ENCODE measurements around the gene IQGAP3. TPM values are rescaled to one million over a fixed set of nuclear protein-coding genes. Genes with fewer than 3 reads are reported as not detected.
A peak's percentile ranks its signal among the peaks of the same experiment; 100 is the strongest.

The IQGAP3 gene
- total and polyA plus RNA-seq, 7 experiments from 2014 or later: 0.24 to 14.4 TPM; not detected in 5

- no peaks in the 10 kb centered on the region for H3K9me3 Mint-ChIP-seq
- H3K4me1 Mint-ChIP-seq: peaks cover 6 to 39% (median 33%) of the 10 kb centered on the region in 7 donors
- no peak overlapping the region for H3K27ac ChIP-seq (ENCODE audit: low read depth, low read length)
- no peak for DNase-seq
- intact Hi-C loops (cut with micrococcal nuclease): no loop called here
- no peak overlapping the region for H3K4me3 ChIP-seq (ENCODE audit: low read length)
- H3K27me3 Mint-ChIP-seq: no peaks in the 10 kb centered on the region
- no peaks in the 10 kb centered on the region for H3K27me3 ChIP-seq (ENCODE audit: control insufficient read depth in 2 of 2, insufficient read depth in 2 of 2, low read length in 2 of 2)
- no peak overlapping the region for H3K4me3 Mint-ChIP-seq
- no peak for ATAC-seq
- no peaks in the 10 kb centered on the region for H3K9me3 ChIP-seq (ENCODE audit: control insufficient read depth in 2 of 3, low read length in 3 of 3)
- peaks cover 16 to 24% of the 10 kb centered on the region in 2 donors for H3K4me1 ChIP-seq (ENCODE audit: control insufficient read depth in 2 of 2, insufficient read depth in 2 of 2, low read length in 2 of 2)
- H3K36me3 Mint-ChIP-seq: peaks cover 0 to 6% (median 0%) of the 10 kb centered on the region in 5 donors
- ChIA-PET CTCF (interaction anchor here (0.7 to 2.7 kb wide), 5 partner anchors 9 to 201 kb away, joined by 3 to 13 read pairs (median 3); no protein-coding TSS in a partner anchor), POLR2A (interaction anchor here (1.1 to 1.9 kb wide), 2 partner anchors 22 to 86 kb away, joined by 4 to 6 read pairs; no protein-coding TSS in a partner anchor)
- H3K36me3 ChIP-seq (ENCODE audit: control insufficient read depth in 2 of 3, insufficient read depth in 3 of 3, low read length in 3 of 3): no peaks in the 10 kb centered on the region
- no peak overlapping the region for H3K27ac Mint-ChIP-seq
Measured at GRCh38 chr1:156586892-156587477, 14.6 kb upstream of the IQGAP3 start.

GRCh38 chr1:156586323-156586722, 14.0 kb upstream of the IQGAP3 start:
- Histone ChIP-seq H3K9me3 (ENCODE audit: control insufficient read depth in 2 of 3, low read length in 3 of 3) (no peaks in the 10 kb centered on the region), H3K27ac (ENCODE audit: low read depth, low read length) (no peak overlapping the region), H3K36me3 (ENCODE audit: control insufficient read depth in 2 of 3, insufficient read depth in 3 of 3, low read length in 3 of 3) (no peaks in the 10 kb centered on the region), H3K4me1 (ENCODE audit: control insufficient read depth in 2 of 2, insufficient read depth in 2 of 2, low read length in 2 of 2) (peaks cover 15 to 30% of the 10 kb centered on the region in 2 donors), H3K4me3 (ENCODE audit: low read length) (no peak overlapping the region), H3K27me3 (ENCODE audit: control insufficient read depth in 2 of 2, insufficient read depth in 2 of 2, low read length in 2 of 2) (no peaks in the 10 kb centered on the region)
- H3K9me3 Mint-ChIP-seq: no peaks in the 10 kb centered on the region
- H3K36me3 Mint-ChIP-seq: peaks cover 0 to 6% (median 0%) of the 10 kb centered on the region in 5 donors
- no peak overlapping the region for H3K4me3 Mint-ChIP-seq
- intact Hi-C loops (cut with micrococcal nuclease): no loop called here
- no peak for ATAC-seq
- no peak overlapping the region for H3K27ac Mint-ChIP-seq
- H3K4me1 Mint-ChIP-seq: peaks cover 6 to 43% (median 35%) of the 10 kb centered on the region in 7 donors
- ChIA-PET CTCF (interaction anchor here (0.8 to 2.7 kb wide), 4 partner anchors 8 to 106 kb away, joined by 3 to 13 read pairs (median 3); no protein-coding TSS in a partner anchor), POLR2A (interaction anchor here (1.1 to 1.9 kb wide), 3 partner anchors 15 to 85 kb away, joined by 4 to 6 read pairs (median 5); partner anchors contain the start of gene GPATCH4)
- H3K27me3 Mint-ChIP-seq: no peaks in the 10 kb centered on the region
- no peak for DNase-seq

GRCh38 chr1:156584813-156585212, 12.4 kb upstream of the IQGAP3 start:
- no peak for DNase-seq
- Mint-ChIP-seq H3K4me3 (no peak overlapping the region), H3K4me1 (peaks cover 6 to 40% (median 29%) of the 10 kb centered on the region in 7 donors), H3K27ac (peak overlapping the region in 1 of 9 donors; percentile 26), H3K9me3 (no peaks in the 10 kb centered on the region), H3K36me3 (peaks cover 0 to 6% (median 1%) of the 10 kb centered on the region in 5 donors), H3K27me3 (no peaks in the 10 kb centered on the region)
- CTCF ChIA-PET: interaction anchor here (1.0 to 1.7 kb wide), 3 partner anchors 24 to 199 kb away, joined by 3 to 7 read pairs (median 4); no protein-coding TSS in a partner anchor
- Histone ChIP-seq H3K27ac (ENCODE audit: low read depth, low read length) (no peak overlapping the region), H3K4me3 (ENCODE audit: low read length) (no peak overlapping the region), H3K9me3 (ENCODE audit: control insufficient read depth in 2 of 3, low read length in 3 of 3) (no peaks in the 10 kb centered on the region), H3K4me1 (ENCODE audit: control insufficient read depth in 2 of 2, insufficient read depth in 2 of 2, low read length in 2 of 2) (peaks cover 15 to 25% of the 10 kb centered on the region in 2 donors), H3K36me3 (ENCODE audit: control insufficient read depth in 2 of 3, insufficient read depth in 3 of 3, low read length in 3 of 3) (no peaks in the 10 kb centered on the region), H3K27me3 (ENCODE audit: control insufficient read depth in 2 of 2, insufficient read depth in 2 of 2, low read length in 2 of 2) (no peaks in the 10 kb centered on the region)
- POLR2A ChIA-PET: no interaction called here
- intact Hi-C loops (cut with micrococcal nuclease): loop anchor here (1.0 to 2.0 kb wide), 5 partner anchors 16 to 200 kb away; partner anchors contain the start of gene GPATCH4 (in 1 of the 2)
- no peak for ATAC-seq

GRCh38 chr1:156583821-156584622, 11.7 kb upstream of the IQGAP3 start:
- CTCF ChIA-PET: interaction anchor here (0.6 to 1.7 kb wide), 3 partner anchors 17 to 24 kb away, joined by 3 to 7 read pairs (median 5); partner anchors contain the start of gene GPATCH4
- no peaks in the 10 kb centered on the region for H3K36me3 ChIP-seq (ENCODE audit: control insufficient read depth in 2 of 3, insufficient read depth in 3 of 3, low read length in 3 of 3)
- no peak overlapping the region for H3K4me3 ChIP-seq (ENCODE audit: low read length)
- ATAC-seq (peak; percentile 81), DNase-seq (peak in 8 of 9 donors; percentile 49 to 76 (median 69))
- POLR2A ChIA-PET: no interaction called here
- Mint-ChIP-seq H3K4me1 (peaks cover 6 to 40% (median 29%) of the 10 kb centered on the region in 7 donors), H3K9me3 (no peaks in the 10 kb centered on the region), H3K27me3 (no peaks in the 10 kb centered on the region), H3K4me3 (peak overlapping the region in 8 of 10 donors; percentile 9 to 77 (median 54)), H3K36me3 (peaks cover 0 to 6% (median 1%) of the 10 kb centered on the region in 5 donors), H3K27ac (peak overlapping the region in 8 of 9 donors; percentile 26 to 88 (median 72))
- H3K27ac ChIP-seq (ENCODE audit: low read depth, low read length): peak overlapping the region; percentile 3
- H3K27me3 ChIP-seq (ENCODE audit: control insufficient read depth in 2 of 2, insufficient read depth in 2 of 2, low read length in 2 of 2): no peaks in the 10 kb centered on the region
- peaks cover 15 to 25% of the 10 kb centered on the region in 2 donors for H3K4me1 ChIP-seq (ENCODE audit: control insufficient read depth in 2 of 2, insufficient read depth in 2 of 2, low read length in 2 of 2)
- H3K9me3 ChIP-seq (ENCODE audit: control insufficient read depth in 2 of 3, low read length in 3 of 3): no peaks in the 10 kb centered on the region
- intact Hi-C loops (cut with micrococcal nuclease): loop anchor here (1.0 to 2.0 kb wide), 5 partner anchors 17 to 199 kb away; partner anchors contain the start of gene GPATCH4 (in 1 of the 2)

- peak in 3 of 9 donors; percentile 13 to 41 (median 38) for DNase-seq
- intact Hi-C loops (cut with micrococcal nuclease): no loop called here
- peak overlapping the region; percentile 37 for H3K4me3 ChIP-seq (ENCODE audit: low read length)
- Mint-ChIP-seq H3K36me3 (peaks cover 0 to 6% (median 1%) of the 10 kb centered on the region in 5 donors), H3K4me3 (peak overlapping the region; percentile 71 to 96 (median 88)), H3K27ac (peak overlapping the region; percentile 88 to 99 (median 97)), H3K9me3 (no peaks in the 10 kb centered on the region), H3K4me1 (peaks cover 6 to 40% (median 29%) of the 10 kb centered on the region in 7 donors), H3K27me3 (no peaks in the 10 kb centered on the region)
- ChIA-PET POLR2A (interaction anchor here (0.5 to 3.4 kb wide), 12 partner anchors 9 to 125 kb away, joined by 3 to 32 read pairs (median 4); partner anchors contain the start of genes IQGAP3, MEF2D and NAXE), CTCF (interaction anchor here (0.7 to 3.0 kb wide), 13 partner anchors 9 to 303 kb away, joined by 3 to 20 read pairs (median 5); partner anchors contain the start of genes NAXE and NES)
- H3K4me1 ChIP-seq (ENCODE audit: control insufficient read depth in 2 of 2, insufficient read depth in 2 of 2, low read length in 2 of 2): peaks cover 15 to 25% of the 10 kb centered on the region in 2 donors
- H3K9me3 ChIP-seq (ENCODE audit: control insufficient read depth in 2 of 3, low read length in 3 of 3): no peaks in the 10 kb centered on the region
- ATAC-seq: no peak
- peak overlapping the region; percentile 79 for H3K27ac ChIP-seq (ENCODE audit: low read depth, low read length)
- H3K27me3 ChIP-seq (ENCODE audit: control insufficient read depth in 2 of 2, insufficient read depth in 2 of 2, low read length in 2 of 2): no peaks in the 10 kb centered on the region
- H3K36me3 ChIP-seq (ENCODE audit: control insufficient read depth in 2 of 3, insufficient read depth in 3 of 3, low read length in 3 of 3): no peaks in the 10 kb centered on the region
Measured at GRCh38 chr1:156582388-156583017, 10.1 kb upstream of the IQGAP3 start.
